Measurements from ENCODE around the gene STK26.
"Not testable (repeated sequence)": the region's sequence is repeated elsewhere in the genome, so short reads cannot be mapped to it uniquely, and the experiment has no call there.

The STK26 gene

GRCh38 chrX:132037479-132037993 is 14.4 kb downstream of the STK26 start:
- DNase-seq = no peak

GRCh38 chrX:132040066-132040465 is 17.0 kb downstream of the STK26 start:
- DNase-seq = no peak

DNA sequence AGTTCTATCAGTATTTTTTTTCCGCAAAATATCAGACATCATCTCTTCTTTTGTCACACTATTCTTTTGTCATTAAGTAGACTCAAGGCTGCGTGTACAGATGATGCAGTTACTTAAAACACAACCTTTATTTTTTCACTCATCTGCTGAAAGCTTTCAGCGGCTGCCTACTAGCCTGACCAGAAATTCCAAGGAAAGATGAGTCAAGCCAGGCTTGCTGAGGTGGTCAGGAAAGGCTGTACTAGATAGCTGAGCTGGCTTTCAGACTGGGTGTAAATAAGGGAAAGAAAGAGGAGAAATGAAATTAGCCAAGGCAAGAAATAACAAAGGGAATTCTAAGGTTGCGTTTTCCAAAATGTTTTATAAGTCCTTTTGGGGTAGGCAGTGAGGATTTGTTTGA is 17.9 kb downstream of the STK26 start:
- DNase-seq = no peak

GRCh38 chrX:132043977-132044376 is 20.9 kb downstream of the STK26 start:
- DNase-seq = no peak

DNA sequence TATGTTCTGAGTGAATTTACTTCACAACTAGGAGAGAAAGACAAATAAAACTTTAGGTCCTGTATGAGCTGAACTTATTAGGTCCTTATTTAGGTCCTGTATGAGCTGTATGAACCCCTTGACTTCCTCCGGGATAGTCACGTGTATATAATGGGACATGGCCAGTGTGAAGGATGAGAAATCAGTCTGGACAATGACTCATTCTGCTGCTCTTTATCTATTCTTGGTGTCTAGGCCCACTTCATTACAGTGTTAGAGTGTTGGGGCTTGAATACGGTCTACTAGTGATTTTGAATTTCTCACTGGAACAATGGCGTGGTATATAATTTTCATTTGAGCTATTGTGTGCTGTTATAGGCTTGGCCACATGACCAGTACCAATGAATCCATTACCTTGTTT is 21.9 kb downstream of the STK26 start:
- DNase-seq = no peak

DNA sequence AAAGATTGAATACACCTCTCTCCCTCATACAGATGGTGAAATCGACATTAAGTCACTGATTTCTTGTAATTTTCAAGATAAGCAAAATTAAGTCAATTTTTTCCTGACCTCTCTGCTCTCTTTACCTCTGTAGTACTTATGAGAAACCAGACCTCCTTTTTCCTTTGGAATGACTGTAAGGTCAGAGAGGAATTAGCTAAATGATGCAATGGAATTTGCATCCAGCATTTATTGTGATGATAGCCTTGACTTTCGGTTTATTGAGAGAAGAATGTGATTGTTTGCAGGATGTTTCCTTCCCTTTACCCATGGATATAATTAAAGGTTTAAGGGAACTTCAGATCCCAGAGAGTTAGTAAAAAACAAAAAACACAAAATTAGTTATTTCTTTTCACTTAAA is 22.4 kb downstream of the STK26 start:
- no peak for DNase-seq

GRCh38 chrX:132046533-132046932 is 23.4 kb downstream of the STK26 start:
- no peak for DNase-seq

- DNase-seq = not testable (repeated sequence)
Measured at GRCh38 chrX:132051778-132052177, 28.7 kb downstream of the STK26 start.

DNA sequence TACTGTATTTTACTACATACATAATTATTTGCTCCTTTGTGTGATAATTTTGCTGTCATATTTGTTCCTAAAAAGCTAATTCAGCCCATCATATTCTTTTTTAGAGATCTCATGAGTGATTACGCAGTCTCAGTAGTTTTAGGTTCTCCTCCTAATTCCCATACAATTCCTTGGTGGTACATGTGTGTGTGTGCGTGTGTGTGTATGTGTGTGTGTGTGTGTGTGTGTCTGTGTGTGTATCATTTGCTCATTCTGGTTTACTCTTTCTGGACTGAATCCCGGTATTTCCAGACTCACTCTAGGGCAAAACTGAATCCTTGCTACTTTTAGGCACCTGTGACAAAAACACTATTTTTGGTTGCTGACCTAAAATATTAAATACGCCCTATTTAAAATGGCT is 34.9 kb downstream of the STK26 start:
- no peak for DNase-seq

DNA sequence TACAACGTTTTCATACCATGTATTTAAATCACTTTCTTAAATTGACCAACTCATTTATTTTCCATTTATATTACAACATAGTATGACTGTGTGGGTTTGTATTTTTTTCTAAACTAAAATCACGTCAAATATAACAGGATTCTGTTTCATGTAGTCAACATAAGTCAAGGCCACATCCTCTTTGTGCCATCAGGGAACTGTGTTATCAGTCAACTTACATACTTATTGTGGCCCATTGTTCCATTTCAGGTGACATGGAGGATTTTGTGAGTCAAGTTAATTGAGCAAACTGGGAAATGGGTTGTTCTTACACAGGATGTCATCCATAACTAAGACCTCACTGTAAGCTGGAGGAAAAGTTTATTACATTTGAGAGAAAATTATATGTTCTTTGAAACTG is 35.9 kb downstream of the STK26 start:
- no peak for DNase-seq

GRCh38 chrX:132059973-132060540 is 37.0 kb downstream of the STK26 start:
- DNase-seq = no peak

DNA sequence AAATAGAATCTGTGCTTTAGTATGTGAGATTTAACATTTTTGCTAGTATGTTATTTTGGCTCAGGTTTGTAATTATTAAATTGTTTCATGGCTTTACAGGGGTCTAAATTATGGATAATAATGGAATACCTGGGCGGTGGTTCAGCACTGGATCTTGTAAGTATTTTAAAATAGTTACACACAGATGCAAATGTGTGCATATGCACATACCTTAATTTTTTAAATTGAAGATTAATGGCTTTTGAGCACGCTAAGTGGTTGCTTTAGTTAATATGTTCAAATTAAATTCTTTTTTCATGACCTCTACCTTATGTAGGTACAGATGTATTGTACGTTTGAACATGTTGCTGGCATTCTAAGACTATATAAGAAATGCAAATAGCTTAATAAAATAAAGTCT is 40.2 kb downstream of the STK26 start:
- DNase-seq = no peak

DNA sequence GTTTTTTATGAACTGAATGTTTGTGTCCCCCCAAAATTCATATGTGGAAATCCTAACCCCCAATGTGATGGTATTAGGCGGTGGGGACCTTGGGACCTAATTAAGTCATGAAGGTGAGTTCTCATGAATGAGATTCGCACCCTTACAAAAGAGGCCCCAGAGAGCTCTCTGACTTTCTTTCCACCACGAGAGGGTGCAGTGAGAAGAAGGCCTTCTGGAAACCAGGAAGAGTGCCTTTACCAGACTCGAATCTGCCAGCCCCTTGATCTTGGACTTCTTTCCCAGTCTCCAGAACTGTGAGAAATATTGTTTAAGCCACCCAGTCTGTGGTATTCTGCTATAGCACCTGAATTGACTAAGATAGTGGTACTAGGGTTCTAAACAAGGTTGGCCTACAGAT is 40.8 kb downstream of the STK26 start:
- DNase-seq = no peak

- no peak for DNase-seq
Measured at GRCh38 chrX:132068405-132068804, 45.3 kb downstream of the STK26 start.

- no peak for DNase-seq
Measured at GRCh38 chrX:132071254-132071653, 48.2 kb downstream of the STK26 start.

DNA sequence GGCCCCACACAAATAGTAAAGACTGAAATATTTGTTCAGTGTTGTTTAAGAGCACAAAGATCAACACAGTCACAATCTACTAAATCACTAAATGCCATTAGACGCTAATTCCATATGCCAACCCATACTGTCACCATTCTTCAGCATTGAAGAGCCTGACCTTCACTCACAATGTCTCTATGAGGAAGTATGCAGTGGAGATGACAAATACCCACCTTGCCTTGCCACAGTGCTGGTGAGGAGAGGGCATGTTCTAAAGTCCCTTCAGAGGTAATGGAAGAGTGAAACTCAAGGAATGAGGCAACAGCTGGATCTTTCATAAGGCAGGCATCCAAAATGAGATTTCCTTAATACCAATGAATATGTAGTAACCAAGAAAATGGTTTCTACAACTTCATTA is 54.3 kb downstream of the STK26 start:
- DNase-seq = no peak

DNA sequence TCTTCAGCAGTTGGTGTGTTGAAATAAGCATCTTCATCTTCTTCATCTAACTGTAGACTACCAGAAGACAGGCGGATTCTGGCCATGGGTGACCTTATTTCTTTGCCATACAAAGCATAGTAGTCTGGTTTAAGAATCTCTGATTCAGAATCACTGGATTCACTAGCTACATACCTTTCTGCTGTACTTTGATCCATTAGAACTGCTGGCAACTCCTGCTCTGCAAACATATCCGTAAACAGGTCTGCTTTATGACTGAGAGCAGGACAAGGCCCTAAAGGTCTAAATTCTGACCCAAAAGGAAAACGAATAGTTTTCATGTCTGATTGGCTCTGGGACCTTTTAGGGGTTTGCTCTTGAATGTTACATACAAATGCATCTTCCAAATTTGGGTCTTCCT is 54.8 kb downstream of the STK26 start:
- no peak for DNase-seq

DNA sequence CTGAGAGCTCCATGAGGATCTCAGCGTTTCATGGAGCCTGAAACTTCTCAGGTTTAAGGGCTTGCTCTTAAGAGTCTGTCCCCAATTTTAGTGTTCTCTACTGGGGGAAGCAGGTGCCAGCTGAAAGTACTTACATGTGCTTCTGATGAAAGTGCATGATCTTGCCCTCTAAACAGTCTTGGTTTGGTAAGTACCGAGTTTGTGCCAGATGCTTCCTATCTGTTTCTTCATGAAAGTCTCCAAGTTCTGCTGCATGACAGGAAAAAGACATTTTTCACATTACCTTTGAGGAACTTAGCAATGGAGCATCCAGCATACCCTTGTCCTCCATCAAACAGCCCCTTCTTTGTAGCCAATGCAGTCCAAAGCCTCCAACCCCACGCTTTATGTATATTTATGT is 62.7 kb downstream of the STK26 start:
- DNase-seq = no peak

GRCh38 chrX:132086672-132087071 is 63.6 kb downstream of the STK26 start:
- DNase-seq = no peak

- DNase-seq = no peak
Measured at GRCh38 chrX:132088864-132089263, 65.8 kb downstream of the STK26 start.

DNA sequence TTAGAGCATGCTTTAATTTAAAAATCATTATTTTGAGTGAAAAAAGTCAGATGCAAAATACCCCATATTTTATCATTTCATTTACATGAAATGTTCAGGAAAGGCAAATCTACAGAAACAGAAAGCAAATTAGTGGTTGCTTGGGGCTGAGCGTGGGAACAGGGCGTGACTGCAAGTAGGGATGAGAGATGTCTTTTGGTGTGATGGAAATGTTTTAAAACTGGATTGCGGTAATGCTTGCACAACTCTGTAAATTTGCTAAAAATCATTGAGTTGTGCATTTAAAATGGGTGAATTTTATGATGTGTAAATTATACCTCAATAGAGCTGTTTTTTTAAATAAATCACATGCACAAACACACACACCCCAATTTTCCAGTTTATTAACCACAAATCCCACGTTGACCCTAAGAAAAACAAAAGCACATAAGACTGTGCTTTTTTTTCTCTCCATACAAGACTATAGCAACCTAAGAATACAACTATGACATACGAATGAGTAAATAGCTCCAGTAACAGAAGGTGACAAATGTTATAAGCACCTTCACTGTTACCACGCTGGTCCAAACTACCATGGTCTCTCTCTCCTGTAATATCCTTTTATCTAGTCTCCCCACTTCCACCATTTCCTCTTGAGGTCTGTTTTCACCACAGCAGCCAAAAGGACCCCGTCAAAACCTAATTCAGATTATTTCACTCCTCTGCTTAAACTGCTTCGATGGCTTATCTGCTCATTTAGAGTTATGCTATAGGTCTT is 67.5 kb downstream of the STK26 start:
- DNase-seq = no peak

DNA sequence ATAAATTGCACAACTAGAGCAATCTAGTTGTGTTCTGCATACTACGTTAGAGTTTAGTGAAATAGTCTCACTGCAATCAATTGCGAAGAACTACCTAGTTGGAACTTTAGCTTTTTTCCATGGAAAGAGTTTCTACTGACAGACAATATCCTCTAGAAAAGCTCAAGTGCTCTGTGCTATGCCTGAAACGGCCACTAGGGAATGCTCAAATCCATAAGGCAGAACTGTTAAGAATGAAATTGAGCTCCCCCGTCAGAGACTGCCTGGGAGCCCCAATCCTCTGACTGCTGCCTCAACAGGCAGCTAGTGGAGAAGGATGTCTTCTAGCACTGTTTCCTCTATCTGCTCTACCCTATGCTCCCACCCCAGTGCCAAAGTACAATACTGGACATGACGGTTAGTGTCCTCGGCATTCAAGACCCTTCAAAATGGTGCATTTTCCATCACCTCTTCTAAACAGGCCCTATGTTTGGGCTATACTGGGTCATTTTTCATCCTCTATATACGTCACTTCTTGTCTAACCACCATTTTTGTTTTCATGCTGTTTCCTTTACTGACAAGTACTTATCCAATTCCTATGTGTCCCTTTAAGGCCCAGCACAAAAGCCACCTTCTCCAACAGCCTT is 69.5 kb downstream of the STK26 start:
- DNase-seq = peak; percentile 59

DNA sequence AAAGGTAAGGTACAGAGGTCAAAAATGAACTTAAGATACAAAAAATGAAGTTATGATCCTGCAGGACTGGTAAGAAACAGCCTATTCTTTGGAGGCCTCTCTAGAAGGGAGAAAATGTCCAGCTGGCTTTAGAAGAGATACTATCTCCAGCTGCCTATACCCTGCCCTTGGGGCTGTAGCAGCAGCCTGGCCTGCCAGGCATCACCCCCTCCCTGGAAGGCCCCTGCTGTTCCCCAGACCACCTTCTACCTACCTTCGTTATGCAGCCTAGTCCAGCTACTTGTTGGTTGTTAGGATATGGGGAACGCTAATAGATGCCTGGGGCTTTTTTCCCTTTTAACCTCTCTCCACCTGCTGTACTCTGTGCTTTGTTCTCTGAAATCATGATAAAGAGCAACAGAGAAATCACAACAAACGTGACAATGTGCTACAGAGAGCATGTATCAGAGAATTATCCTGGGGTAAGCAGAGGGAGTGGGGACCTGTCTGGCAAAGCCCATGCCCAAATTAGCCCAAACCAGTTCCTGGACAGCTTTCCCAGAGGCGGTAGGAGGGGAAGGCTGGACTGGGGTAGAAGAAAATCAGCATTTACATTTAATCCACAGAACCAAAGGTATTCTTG is 70.2 kb downstream of the STK26 start:
- no peak for DNase-seq

- DNase-seq = no peak
Measured at GRCh38 chrX:132094164-132094563, 71.1 kb downstream of the STK26 start.
